ENCODE results near the gene ALOX5.

- TF ChIP-seq CTCF (IDR thresholded peaks at IDR 0.05) (no peak), POLR2A (IDR thresholded peaks at IDR 0.05) (no peak), POLR2AphosphoS5 (IDR thresholded peaks at IDR 0.05) (no peak)
These were observed 485 bp downstream of the ALOX5 start for GRCh38 chr10:45374350-45375052.
